Testis (tissue), 3 donors: ENCODE results near the gene RPL21. TPM values are rescaled to one million over a fixed set of nuclear protein-coding genes. Genes with fewer than 3 reads are reported as not detected.

Source experiments
- DNase-seq: peaks from one replicate; pipeline ENCODE4 v3.0.0-alpha.2; 2019
- H3K27ac ChIP-seq, 2 donors: fragments of 200-600 bp; sonication (generic); one replicate each; pipeline ENCODE4 v1.5.1; 2019
- H3K27me3 ChIP-seq: fragments of 200-600 bp; sonication (generic); one replicate; pipeline ENCODE4 v1.5.1; 2019
- H3K36me3 ChIP-seq: fragments of 200-600 bp; sonication (generic); one replicate; pipeline ENCODE4 v1.5.1; 2017; ENCODE audit warnings: low read depth; ENCODE audit errors: missing control alignments
- H3K4me1 ChIP-seq: fragments of 200-600 bp; sonication (generic); one replicate; pipeline ENCODE4 v1.5.1; 2019
- H3K4me3 ChIP-seq, 2 donors: fragments of 200-600 bp; sonication (generic); one replicate each; pipeline ENCODE4 v1.5.1; 2017 to 2019
- H3K9me3 ChIP-seq: fragments of 200-600 bp; sonication (generic); one replicate; pipeline ENCODE4 v1.5.1; 2017
- POLR2A ChIP-seq: fragments of 450-650 bp; IDR thresholded peaks from one replicate; pipeline ENCODE4 v1.6.1; 2017; ENCODE audit warnings: antibody characterized with exemption, mild to moderate bottlenecking, moderate library complexity
- WGBS, 2 donors: methylation state at CpG; one replicate each; pipeline ENCODE4 v1.1.5; 2018; 5-methylcytosine and 5-hydroxymethylcytosine counted together
- intact Hi-C: fragments of 100-400 bp; cut with DNase I; formaldehyde crosslinking; loops from one replicate; pipeline ENCODE4 v1.15.1; 2023; ENCODE audit warnings: low total_unique reads
- polyA plus RNA-seq: library from polyadenylated mRNA; stranded (reverse); fragments of 350-450 nt; fragmentation: Illumina TruSeq; extraction: RNeasy Lipid Tissue Mini Kit (QIAGEN cat#74804); gene quantifications from one replicate; pipeline ENCODE4 v1.2.3, GENCODE V29; 2014; ENCODE audit warnings: low read depth, low replicate concordance; ENCODE audit not compliant: insufficient read depth
- total RNA-seq, 2 donors: library from RNA; depleted of rRNA; stranded (reverse); fragments of >200 nt; gene quantifications; one replicate each; pipeline ENCODE4 v1.2.3, GENCODE V29; 2016
- TF ChIP-seq, protein P1 (sequence below), 3 experiments: fragments of 450-650 bp in 2 of 3; fragments of 200-600 bp in 1 of 3; sonication (generic) in 1 of 3; IDR thresholded peaks; one replicate each; pipeline ENCODE4 v1.5.1; 2016 to 2019; ENCODE audit warnings: antibody characterized with exemption in 3 of 3, mild to moderate bottlenecking in 2 of 3, moderate library complexity in 1 of 3

RPL21 gene
- total and polyA plus RNA-seq, 3 donors from 2014 or later = 200 to 996 (median 353) TPM

DNA sequence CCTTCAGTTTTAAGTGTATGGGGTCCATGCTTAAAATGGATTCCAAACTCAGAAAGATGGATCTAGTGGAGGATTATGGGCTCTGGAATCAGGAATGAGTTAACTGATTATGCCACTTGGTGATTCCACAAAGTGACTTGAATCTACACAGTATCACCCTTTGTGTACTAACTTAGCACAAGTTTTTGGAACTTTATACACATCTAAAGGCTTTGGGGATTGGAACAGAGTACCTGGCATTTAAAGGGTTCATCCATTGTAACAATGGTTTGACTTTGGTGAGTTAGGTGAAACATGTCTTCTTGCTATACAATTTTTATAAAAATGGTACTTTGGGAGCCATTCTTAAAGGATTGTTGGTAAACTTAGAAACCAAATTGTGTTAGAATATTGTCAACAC lies 1.1 kb downstream of the RPL21 start:
- intact Hi-C loops = no loop called here
- TF ChIP-seq, protein P1, sequence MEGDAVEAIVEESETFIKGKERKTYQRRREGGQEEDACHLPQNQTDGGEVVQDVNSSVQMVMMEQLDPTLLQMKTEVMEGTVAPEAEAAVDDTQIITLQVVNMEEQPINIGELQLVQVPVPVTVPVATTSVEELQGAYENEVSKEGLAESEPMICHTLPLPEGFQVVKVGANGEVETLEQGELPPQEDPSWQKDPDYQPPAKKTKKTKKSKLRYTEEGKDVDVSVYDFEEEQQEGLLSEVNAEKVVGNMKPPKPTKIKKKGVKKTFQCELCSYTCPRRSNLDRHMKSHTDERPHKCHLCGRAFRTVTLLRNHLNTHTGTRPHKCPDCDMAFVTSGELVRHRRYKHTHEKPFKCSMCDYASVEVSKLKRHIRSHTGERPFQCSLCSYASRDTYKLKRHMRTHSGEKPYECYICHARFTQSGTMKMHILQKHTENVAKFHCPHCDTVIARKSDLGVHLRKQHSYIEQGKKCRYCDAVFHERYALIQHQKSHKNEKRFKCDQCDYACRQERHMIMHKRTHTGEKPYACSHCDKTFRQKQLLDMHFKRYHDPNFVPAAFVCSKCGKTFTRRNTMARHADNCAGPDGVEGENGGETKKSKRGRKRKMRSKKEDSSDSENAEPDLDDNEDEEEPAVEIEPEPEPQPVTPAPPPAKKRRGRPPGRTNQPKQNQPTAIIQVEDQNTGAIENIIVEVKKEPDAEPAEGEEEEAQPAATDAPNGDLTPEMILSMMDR (IDR thresholded peaks at IDR 0.05) = no peak
- TF ChIP-seq POLR2A = no peak
- no peaks in the 10 kb centered on the region for H3K36me3 ChIP-seq
- peaks cover 18% of the 10 kb centered on the region for H3K4me1 ChIP-seq
- H3K27ac ChIP-seq = peak overlapping the region in 1 of 2 donors; percentile 96
- H3K4me3 ChIP-seq = peak overlapping the region; percentile 97 to 100
- no peaks in the 10 kb centered on the region for H3K9me3 ChIP-seq
- no peaks in the 10 kb centered on the region for H3K27me3 ChIP-seq
- no peak for DNase-seq

DNA sequence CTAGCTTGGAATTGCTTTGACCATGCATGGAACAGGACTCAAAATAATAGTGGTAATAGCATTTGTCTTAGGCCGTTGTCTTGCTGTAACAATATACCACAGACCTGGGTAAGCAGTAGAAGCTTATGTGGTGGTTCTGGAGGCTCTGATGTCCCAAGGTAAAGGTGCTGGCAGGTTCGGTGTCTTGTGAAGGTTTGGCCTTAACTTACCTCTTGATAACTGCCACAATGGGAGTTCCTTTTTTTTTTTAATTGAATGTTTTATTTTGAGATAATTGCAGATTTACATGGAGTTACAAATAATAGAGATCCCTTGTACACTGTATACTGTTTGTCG lies 5.8 kb downstream of the RPL21 start:
- intact Hi-C loops = no loop called here
- TF ChIP-seq POLR2A = no peak
- TF ChIP-seq, protein P1 (IDR thresholded peaks at IDR 0.05) = no peak
- Histone ChIP-seq H3K9me3 (no peaks in the 10 kb centered on the region), H3K36me3 (no peaks in the 10 kb centered on the region), H3K27me3 (no peaks in the 10 kb centered on the region), H3K27ac (no peak overlapping the region), H3K4me1 (peaks cover 14% of the 10 kb centered on the region), H3K4me3 (no peak overlapping the region)
- DNase-seq = no peak
- 90% methylated on average over 3 of the region's 3 CpGs for WGBS, 2 donors

DNA sequence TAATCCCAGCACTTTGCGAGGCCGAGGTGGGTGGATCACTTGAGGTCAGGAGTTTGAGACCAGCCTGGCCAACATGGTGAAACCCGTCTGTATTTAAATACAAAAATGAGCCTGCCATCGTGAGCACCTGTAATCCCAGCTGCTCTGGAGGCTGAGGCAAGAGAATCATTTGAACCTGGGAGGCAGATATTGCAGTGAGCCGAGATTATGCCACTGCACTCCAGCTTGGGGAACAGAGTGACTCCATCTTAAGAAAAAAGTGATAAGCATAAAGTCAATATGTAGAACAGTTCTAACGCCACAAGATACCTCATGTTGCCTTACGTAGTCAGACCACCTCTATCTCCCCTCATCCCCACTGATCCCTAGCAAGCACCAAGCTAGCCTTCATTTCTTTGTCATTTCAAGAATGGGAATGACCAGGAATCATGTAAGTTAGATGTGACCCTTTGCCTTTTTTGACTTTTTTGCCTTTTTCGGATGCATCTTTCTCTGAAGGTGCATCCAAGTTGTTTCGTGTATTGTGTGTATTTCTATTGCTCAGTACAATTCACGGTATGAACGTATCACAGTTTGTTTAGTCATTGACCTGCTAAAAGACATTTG lies 6.4 kb downstream of the RPL21 start:
- TF ChIP-seq, protein P1 (IDR thresholded peaks at IDR 0.05) = no peak
- no peak for TF ChIP-seq POLR2A
- Histone ChIP-seq H3K27me3 (no peaks in the 10 kb centered on the region), H3K36me3 (no peaks in the 10 kb centered on the region), H3K4me3 (no peak overlapping the region), H3K4me1 (peaks cover 10% of the 10 kb centered on the region), H3K27ac (no peak overlapping the region), H3K9me3 (no peaks in the 10 kb centered on the region)
- DNase-seq = no peak
- 83 to 89% methylated on average over 11 of the region's 11 CpGs for WGBS, 2 donors
- intact Hi-C loops = no loop called here

DNA sequence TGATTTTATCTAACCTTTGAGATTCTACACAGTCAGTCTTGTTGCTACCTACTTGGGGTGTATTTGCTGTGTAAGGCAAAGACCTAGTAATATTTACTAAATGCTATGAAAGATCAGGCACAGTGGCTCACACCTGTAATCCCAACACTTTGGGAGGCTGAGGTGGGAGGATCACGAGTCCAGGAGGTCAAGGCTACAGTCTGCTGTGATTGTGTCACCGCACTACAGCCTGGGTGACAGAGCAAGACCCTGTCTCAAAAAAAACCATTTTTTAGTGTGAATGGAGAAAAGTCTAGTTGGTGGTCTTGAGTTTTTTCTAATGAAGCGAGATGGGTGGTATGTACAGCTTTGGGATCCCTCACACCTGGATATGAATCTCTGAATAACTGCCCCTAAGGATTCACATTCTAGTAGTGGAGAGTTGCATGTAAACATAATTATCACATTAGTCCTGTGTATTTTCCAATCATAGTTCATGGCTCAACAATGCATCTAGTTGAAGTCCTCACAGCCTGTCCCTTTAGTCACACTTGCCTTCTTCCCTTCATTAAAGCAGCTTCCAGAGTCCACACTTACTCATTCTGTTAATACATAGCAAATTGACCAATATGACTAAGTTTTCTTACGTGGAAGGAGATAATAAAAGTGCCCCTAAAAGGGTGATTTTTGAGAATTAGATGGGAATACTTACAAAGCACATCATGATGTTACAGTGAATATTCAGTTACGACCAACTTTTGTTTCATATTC lies 7.5 kb downstream of the RPL21 start:
- no peak overlapping the region for H3K27ac ChIP-seq
- DNase-seq = no peak
- intact Hi-C loops = no loop called here
- WGBS, 2 donors = 90 to 95% methylated on average over 5 of the region's 5 CpGs
- no peaks in the 10 kb centered on the region for H3K36me3 ChIP-seq
- H3K27me3 ChIP-seq = no peaks in the 10 kb centered on the region
- H3K4me1 ChIP-seq = no peaks in the 10 kb centered on the region
- no peak for TF ChIP-seq POLR2A
- TF ChIP-seq, protein P1 (IDR thresholded peaks at IDR 0.05) = no peak
- H3K9me3 ChIP-seq = no peaks in the 10 kb centered on the region
- H3K4me3 ChIP-seq = no peak overlapping the region

DNA sequence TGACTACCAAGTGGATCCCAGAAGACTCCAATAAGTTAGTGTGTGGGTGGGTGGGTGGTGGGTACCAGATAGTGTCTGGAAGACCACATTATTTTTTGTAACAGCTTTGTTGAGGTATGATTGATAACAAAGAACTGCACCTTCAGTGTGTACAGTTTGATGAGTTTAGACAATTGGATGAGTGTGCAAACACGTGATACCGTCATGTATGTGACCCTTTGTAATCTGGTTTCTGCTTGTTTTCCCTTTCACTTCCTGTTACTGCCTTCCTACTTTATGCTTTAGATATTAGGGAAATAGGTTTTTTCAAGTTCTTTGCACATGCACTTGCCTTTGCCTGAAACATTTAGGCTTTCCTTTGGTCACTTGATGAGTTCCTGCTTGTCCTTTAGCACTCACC lies 8.5 kb downstream of the RPL21 start:
- Histone ChIP-seq H3K36me3 (no peaks in the 10 kb centered on the region), H3K4me1 (no peaks in the 10 kb centered on the region), H3K9me3 (no peaks in the 10 kb centered on the region), H3K27me3 (no peaks in the 10 kb centered on the region), H3K27ac (no peak overlapping the region), H3K4me3 (no peak overlapping the region)
- 66 to 67% methylated on average over 2 of the region's 2 CpGs for WGBS, 2 donors
- DNase-seq = no peak
- no peak for TF ChIP-seq POLR2A
- TF ChIP-seq, protein P1 (IDR thresholded peaks at IDR 0.05) = no peak
- intact Hi-C loops = no loop called here
